PC-9 (cell line): ENCODE measurements around the gene RFPL3. TPM values are rescaled to one million over a fixed set of nuclear protein-coding genes. Genes with fewer than 3 reads are reported as not detected.

Experiments
- BruUV-seq: library from RNA; stranded (reverse); fragments of 400-500 nt; replicated peaks from 2 replicates; lab custom pipeline; 2021; lab: Mats Ljungman, UMichigan
- CTCF ChIA-PET: fragments of 300-600 bp; sonication (Branson Sonifier 250); formaldehyde crosslinking; loops from one replicate; lab custom pipeline; 2022; ENCODE audit warnings: antibody characterized with exemption; lab: Charles Lee
- POLR2A ChIA-PET: fragments of 300-600 bp; sonication (Branson Sonifier 250); formaldehyde crosslinking; loops from one replicate; lab custom pipeline; 2022; ENCODE audit warnings: antibody characterized with exemption; ENCODE audit not compliant: unreplicated experiment; lab: Charles Lee
- DNase-seq, 2 experiments: peaks; one replicate each; pipeline versions ENCODE4 v3.0.0 to v3.0.0-alpha.2; 2015 to 2022; ENCODE audit warnings: mixed read lengths in 1 of 2
- H2AFZ ChIP-seq: fragments of 200-600 bp; sonication (generic); 2 replicates; pipeline ENCODE4 v1.8.1; 2017; ENCODE audit warnings: antibody characterized with exemption
- H3F3A ChIP-seq: fragments of 200-600 bp; sonication (generic); 2 replicates; pipeline ENCODE4 v1.8.1; 2017; ENCODE audit warnings: antibody characterized with exemption, mild to moderate bottlenecking, low read depth; ENCODE audit not compliant: insufficient read depth
- H3K27ac ChIP-seq: fragments of 200-600 bp; sonication (generic); 2 replicates; pipeline ENCODE4 v1.6.1; 2016; ENCODE audit warnings: mixed run types
- H3K27me3 ChIP-seq: fragments of 200-600 bp; sonication (generic); 2 replicates; pipeline ENCODE4 v1.6.1; 2016; ENCODE audit warnings: low read depth, mixed run types; ENCODE audit not compliant: insufficient read depth
- H3K36me3 ChIP-seq: fragments of 200-600 bp; sonication (generic); 2 replicates; pipeline ENCODE4 v1.6.1; 2016; ENCODE audit warnings: low read depth, mixed run types
- H3K4me1 ChIP-seq: fragments of 200-600 bp; sonication (generic); replicated peaks from 2 replicates; pipeline ENCODE4 v1.6.1; 2016; ENCODE audit warnings: mixed run types; ENCODE audit not compliant: insufficient read depth
- H3K4me2 ChIP-seq: fragments of 200-600 bp; sonication (generic); 2 replicates; pipeline ENCODE4 v1.6.1; 2017; ENCODE audit warnings: mixed run types
- H3K4me3 ChIP-seq: fragments of 200-600 bp; sonication (generic); 2 replicates; pipeline ENCODE4 v1.6.1; 2016; ENCODE audit warnings: mixed run types
- H3K79me2 ChIP-seq: fragments of 200-600 bp; sonication (generic); 2 replicates; pipeline ENCODE4 v1.6.1; 2017; ENCODE audit warnings: low read depth, mixed run types
- H3K9me2 ChIP-seq: fragments of 200-600 bp; sonication (generic); 2 replicates; pipeline ENCODE4 v1.8.1; 2017; ENCODE audit warnings: mild to moderate bottlenecking; ENCODE audit not compliant: insufficient read depth
- H3K9me3 ChIP-seq: fragments of 200-600 bp; sonication (generic); 2 replicates; pipeline ENCODE4 v1.8.1; 2016; ENCODE audit warnings: low read depth; ENCODE audit not compliant: insufficient read depth
- H4K20me1 ChIP-seq: fragments of 200-600 bp; sonication (generic); 2 replicates; pipeline ENCODE4 v1.8.1; 2017; ENCODE audit not compliant: insufficient read depth
- CTCF ChIP-seq: fragments of 200-600 bp; sonication (generic); conservative IDR thresholded peaks from 2 replicates; pipeline ENCODE4 v1.6.1; 2017; ENCODE audit warnings: mixed run types, antibody characterized with exemption, mild to moderate bottlenecking, moderate library complexity
- EZH2 ChIP-seq: fragments of 200-600 bp; sonication (generic); IDR thresholded peaks from 2 replicates; pipeline ENCODE4 v1.8.0; 2017; ENCODE audit warnings: antibody characterized with exemption, low read depth
- intact Hi-C: fragments of 100-400 bp; cut with micrococcal nuclease; formaldehyde crosslinking; loops from one replicate; pipeline ENCODE4 v1.10.0; 2022; ENCODE audit not compliant: unreplicated experiment
- total RNA-seq: library from RNA; stranded (reverse); gene quantifications from 2 replicates; pipeline ENCODE4 v1.2.3, GENCODE V29; 2021

Gene RFPL3
- total RNA-seq, 1 experiment from 2014 or later, result not detected

GRCh38 chr22:32404021-32404420, 46.4 kb downstream of the RFPL3 start:
- CTCF ChIA-PET, result no interaction called here
- Histone ChIP-seq H3F3A (no peaks in the 10 kb centered on the region), H3K9me3 (no peaks in the 10 kb centered on the region), H3K4me3 (no peak overlapping the region), H3K27ac (no peak overlapping the region), H2AFZ (no peak overlapping the region), H4K20me1 (no peaks in the 10 kb centered on the region), H3K27me3 (no peaks in the 10 kb centered on the region), H3K4me1 (no peaks in the 10 kb centered on the region), H3K79me2 (peaks cover 11% of the 10 kb centered on the region), H3K4me2 (no peak overlapping the region), H3K9me2 (no peaks in the 10 kb centered on the region), H3K36me3 (peaks cover 52% of the 10 kb centered on the region)
- no TSS peak for BruUV-seq
- intact Hi-C loops, result no loop called here
- DNase-seq, result no peak
- POLR2A ChIA-PET, result no interaction called here
- TF ChIP-seq CTCF, result no peak
- no peak for TF ChIP-seq EZH2

- Histone ChIP-seq H3K79me2 (peaks cover 40% of the 10 kb centered on the region), H3K27me3 (no peaks in the 10 kb centered on the region), H4K20me1 (0 out of 2 replicates have a peak, but pooled peaks cover 9% of the 10 kb centered on the region), H2AFZ (no peak overlapping the region), H3F3A (no peaks in the 10 kb centered on the region; the same call in 1 of the 2 replicates), H3K9me2 (no peaks in the 10 kb centered on the region), H3K27ac (no peak overlapping the region), H3K36me3 (peaks cover 30% of the 10 kb centered on the region), H3K4me2 (no peak overlapping the region), H3K4me1 (peaks cover 13% of the 10 kb centered on the region), H3K4me3 (no peak overlapping the region), H3K9me3 (no peaks in the 10 kb centered on the region)
- ChIA-PET POLR2A (no interaction called here), CTCF (no interaction called here)
- no peak for TF ChIP-seq EZH2
- TF ChIP-seq CTCF, result no peak
- intact Hi-C loops, result no loop called here
- BruUV-seq, result no TSS peak
- no peak for DNase-seq
Observed at GRCh38 chr22:32407312-32407711, 49.6 kb downstream of the RFPL3 start.

- Histone ChIP-seq H3K79me2 (peaks cover 40% of the 10 kb centered on the region), H3K36me3 (peaks cover 30% of the 10 kb centered on the region), H2AFZ (no peak overlapping the region), H3K4me1 (peaks cover 17% of the 10 kb centered on the region), H3K9me2 (no peaks in the 10 kb centered on the region), H4K20me1 (0 out of 2 replicates have a peak, but pooled peaks cover 9% of the 10 kb centered on the region), H3K9me3 (no peaks in the 10 kb centered on the region), H3K4me2 (no peak overlapping the region), H3K27me3 (no peaks in the 10 kb centered on the region), H3F3A (no peaks in the 10 kb centered on the region; the same call in 1 of the 2 replicates), H3K27ac (no peak overlapping the region), H3K4me3 (no peak overlapping the region)
- no TSS peak for BruUV-seq
- ChIA-PET POLR2A (no interaction called here), CTCF (no interaction called here)
- intact Hi-C loops, result no loop called here
- TF ChIP-seq EZH2 (no peak), CTCF (no peak)
- DNase-seq, result no peak
Observed at GRCh38 chr22:32407936-32408335, 50.3 kb downstream of the RFPL3 start.
